T-helper 17 cell (primary cell): ENCODE results near the gene MICAL2. TPM values are rescaled to one million over a fixed set of nuclear protein-coding genes. Genes with fewer than 3 reads are reported as not detected.
A peak's percentile ranks its signal among the peaks of the same experiment; 100 is the strongest.

Source experiments
- ATAC-seq: fragments of 150-1000 bp; cut with Tn5 transposase; 2 replicates; pipeline ENCODE4 v1.10.0; 2021; ENCODE audit warnings: mild to moderate bottlenecking, moderate library complexity
- DNase-seq, 3 donors: peaks; one replicate each; pipeline versions ENCODE4 v3.0.0 to v3.0.0-alpha.2; 2020 to 2021
- H3K9me3 ChIP-seq: one replicate; pipeline ENCODE4 v1.7.0; 2013; ENCODE audit warnings: low read length, mild to moderate bottlenecking; ENCODE audit not compliant: control insufficient read depth, poor library complexity, severe bottlenecking
- H3K27ac Mint-ChIP-seq: one replicate; pipeline ENCODE4 v1.8.0; 2022; ENCODE audit warnings: mild to moderate bottlenecking, moderate library complexity, mixed read lengths
- H3K27me3 Mint-ChIP-seq: one replicate; pipeline ENCODE4 v1.8.0; 2022; ENCODE audit warnings: mixed read lengths
- H3K36me3 Mint-ChIP-seq: one replicate; pipeline ENCODE4 v1.8.0; 2022; ENCODE audit warnings: low read depth, mixed read lengths
- H3K4me1 Mint-ChIP-seq: one replicate; pipeline ENCODE4 v1.8.0; 2022; ENCODE audit warnings: mild to moderate bottlenecking, mixed read lengths
- H3K4me3 Mint-ChIP-seq: one replicate; pipeline ENCODE4 v1.8.0; 2022; ENCODE audit warnings: mild to moderate bottlenecking, moderate library complexity, mixed read lengths
- total RNA-seq, 4 donors: library from RNA in 2 of 4; stranded (reverse) in 2 of 4; gene quantifications; one replicate each; pipeline ENCODE4 v1.2.3 and lab custom pipeline; 2022 to 2026

MICAL2 gene
- total RNA-seq, 2 donors from 2014 or later: 52.0 to 66.9 TPM

DNA sequence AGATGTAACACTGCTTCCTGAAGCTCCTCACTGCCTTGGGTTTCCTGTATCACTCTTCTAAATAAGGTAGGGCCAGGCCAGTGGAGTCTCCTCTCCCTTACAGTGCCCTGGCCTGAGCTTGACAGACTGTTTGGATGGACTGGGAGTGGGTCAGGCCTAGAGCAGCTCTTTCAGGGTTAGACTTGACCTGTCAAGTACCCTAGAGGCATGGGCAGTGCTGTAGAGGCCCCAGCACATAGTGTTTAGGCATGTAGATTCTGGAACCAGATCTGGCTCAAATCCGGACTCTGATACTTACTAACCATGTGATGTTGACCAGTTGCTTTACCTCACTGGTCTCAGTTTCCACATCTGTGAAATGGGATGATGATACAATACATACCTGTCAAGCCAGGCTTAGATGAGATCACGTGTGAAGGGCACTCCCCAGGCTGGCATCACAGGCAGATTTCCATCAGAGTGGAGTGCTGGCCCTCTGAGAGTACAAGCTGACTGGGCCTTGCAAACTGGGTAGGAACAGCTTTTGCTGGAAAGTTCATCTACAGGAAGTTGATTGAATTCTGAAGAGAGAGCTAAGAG lies 1.4 kb upstream of the MICAL2 start:
- ATAC-seq: no peak
- Mint-ChIP-seq H3K4me1 (peaks cover 35% of the 10 kb centered on the region), H3K27ac (peak overlapping the region; percentile 76), H3K27me3 (no peaks in the 10 kb centered on the region), H3K4me3 (peak overlapping the region; percentile 45), H3K36me3 (no peaks in the 10 kb centered on the region)
- no peak for DNase-seq
- no peaks in the 10 kb centered on the region for H3K9me3 ChIP-seq

DNA sequence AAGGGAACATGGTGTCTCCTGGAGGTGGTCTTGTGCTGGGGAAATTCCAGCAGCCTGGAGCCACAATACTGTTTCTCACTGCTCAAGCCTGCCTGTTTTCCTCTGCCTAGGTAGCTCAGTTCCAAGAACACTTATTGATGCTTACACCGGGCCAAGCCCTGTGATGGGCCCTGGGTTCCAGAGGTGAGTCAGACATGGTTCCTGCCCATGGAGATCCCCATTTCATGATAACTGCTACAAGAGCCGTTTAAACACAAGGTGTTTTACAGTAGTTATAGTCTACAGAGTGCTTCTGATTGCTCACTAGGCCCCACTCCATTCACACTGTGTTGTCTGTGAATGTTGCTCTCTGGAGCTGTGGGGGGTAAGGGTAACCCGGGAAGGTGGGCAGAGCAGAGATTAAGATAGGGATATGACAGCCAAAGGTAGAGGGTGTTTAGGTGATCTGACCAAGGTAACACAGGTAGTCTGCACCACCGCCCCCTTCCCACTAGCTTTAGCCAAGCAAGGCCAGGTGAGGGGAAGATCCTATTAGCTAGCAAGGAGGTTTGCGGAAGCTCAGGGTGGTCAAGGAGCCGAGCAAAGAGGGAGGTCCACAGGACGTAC lies 696 bp upstream of the MICAL2 start:
- DNase-seq (no peak), ATAC-seq (no peak)
- Mint-ChIP-seq H3K4me1 (peaks cover 39% of the 10 kb centered on the region), H3K27me3 (no peaks in the 10 kb centered on the region), H3K27ac (peak overlapping the region; percentile 76), H3K36me3 (no peaks in the 10 kb centered on the region), H3K4me3 (peak overlapping the region; percentile 94)
- no peaks in the 10 kb centered on the region for H3K9me3 ChIP-seq

DNA sequence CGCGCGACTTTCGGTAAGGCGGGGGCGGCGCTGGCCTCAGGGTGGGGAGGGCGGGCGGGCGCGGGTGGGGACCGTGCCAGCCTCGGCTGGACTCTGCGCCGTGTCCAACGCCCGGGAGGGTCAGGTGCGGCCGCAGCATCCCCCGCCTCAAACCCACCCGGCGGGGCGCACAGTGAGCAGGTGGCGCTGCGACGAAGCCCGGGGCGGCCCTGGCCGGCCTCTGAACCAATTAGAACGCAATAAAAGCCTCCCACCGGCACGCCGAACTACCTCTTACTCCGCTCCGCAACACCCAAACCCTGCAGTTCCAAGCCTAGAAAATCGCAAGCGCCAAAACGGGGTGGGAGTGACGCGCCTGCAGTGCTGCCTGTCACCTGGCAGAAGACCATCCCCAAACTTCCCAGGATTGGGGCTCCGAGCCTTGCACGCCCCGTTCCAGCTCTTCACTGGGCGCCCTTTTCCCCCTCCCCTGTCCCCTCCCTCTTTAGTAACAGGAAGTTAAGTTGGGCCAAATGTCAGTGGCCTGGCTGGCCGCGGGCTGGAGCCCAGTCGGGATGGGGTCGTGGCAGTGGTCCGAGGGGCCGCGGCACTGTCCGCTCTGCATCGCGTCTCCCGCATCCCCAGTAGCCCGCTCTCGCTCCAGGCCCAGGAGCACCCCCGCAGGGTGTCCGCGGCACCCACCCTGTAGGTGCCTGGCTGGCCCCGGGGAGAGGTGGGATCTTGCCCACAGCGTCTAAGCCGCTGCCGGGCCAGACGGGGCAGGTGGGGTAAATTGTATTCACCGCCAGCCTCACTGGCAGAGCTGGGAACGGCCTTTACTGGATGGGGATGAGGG lies 541 bp downstream of the MICAL2 start:
- H3K9me3 ChIP-seq: no peaks in the 10 kb centered on the region
- no peaks in the 10 kb centered on the region for H3K36me3 Mint-ChIP-seq
- peaks cover 42% of the 10 kb centered on the region for H3K4me1 Mint-ChIP-seq
- H3K27ac Mint-ChIP-seq: no peak overlapping the region
- peak; percentile 18 to 28 (median 27) for DNase-seq
- no peaks in the 10 kb centered on the region for H3K27me3 Mint-ChIP-seq
- peak; percentile 58 for ATAC-seq
- H3K4me3 Mint-ChIP-seq: peak overlapping the region; percentile 89

DNA sequence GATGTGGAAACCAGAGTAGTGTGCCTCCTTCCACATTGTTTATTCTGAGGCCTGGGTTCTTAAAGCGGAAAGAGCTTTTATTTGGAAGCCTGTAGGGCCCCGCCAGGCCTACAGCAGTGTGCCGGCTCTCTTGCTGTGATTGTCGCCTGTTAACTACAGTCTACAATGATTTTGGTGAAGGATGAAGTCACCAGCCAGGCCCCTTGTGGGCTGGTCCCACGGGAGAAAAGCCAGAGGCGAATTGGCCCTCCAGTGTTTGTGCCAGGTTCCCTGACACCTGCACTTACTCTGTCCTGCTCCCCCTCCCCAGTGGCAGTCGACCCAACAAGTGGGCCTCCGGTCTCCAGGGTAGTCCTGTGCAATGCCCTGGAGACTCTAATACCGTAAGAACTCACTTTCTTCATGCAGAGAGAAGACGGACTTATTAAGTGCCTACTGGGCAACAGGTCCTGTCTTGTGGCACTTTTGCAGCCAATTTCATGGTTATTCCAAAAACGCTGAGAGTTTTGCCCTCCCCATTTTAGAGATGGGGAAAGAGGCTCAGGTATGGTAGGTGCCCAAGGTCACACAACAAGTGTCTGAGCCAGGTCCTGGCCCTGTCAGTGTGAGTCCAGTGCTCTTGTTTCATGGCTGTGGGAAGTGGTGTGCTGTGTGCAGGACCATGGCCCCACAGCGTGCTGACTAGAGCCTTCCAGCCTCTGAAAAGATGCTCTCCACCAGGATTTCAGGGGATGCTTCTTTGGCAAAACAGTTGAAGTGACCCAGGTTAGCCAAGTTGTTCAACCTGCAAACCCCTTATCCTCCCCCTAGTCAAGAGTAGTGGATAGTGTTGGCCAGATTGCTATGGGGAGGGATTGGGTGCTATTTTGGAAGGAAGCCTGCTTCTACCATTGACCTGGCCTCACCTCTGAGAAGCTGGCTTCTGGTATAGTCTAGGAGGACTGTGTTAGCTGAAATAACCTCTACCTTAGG lies 1.4 kb downstream of the MICAL2 start:
- no peak for ATAC-seq
- peak overlapping the region; percentile 89 for H3K4me3 Mint-ChIP-seq
- H3K27me3 Mint-ChIP-seq: no peaks in the 10 kb centered on the region
- H3K27ac Mint-ChIP-seq: no peak overlapping the region
- H3K36me3 Mint-ChIP-seq: no peaks in the 10 kb centered on the region
- no peak for DNase-seq
- peaks cover 35% of the 10 kb centered on the region for H3K4me1 Mint-ChIP-seq
- H3K9me3 ChIP-seq: no peaks in the 10 kb centered on the region

DNA sequence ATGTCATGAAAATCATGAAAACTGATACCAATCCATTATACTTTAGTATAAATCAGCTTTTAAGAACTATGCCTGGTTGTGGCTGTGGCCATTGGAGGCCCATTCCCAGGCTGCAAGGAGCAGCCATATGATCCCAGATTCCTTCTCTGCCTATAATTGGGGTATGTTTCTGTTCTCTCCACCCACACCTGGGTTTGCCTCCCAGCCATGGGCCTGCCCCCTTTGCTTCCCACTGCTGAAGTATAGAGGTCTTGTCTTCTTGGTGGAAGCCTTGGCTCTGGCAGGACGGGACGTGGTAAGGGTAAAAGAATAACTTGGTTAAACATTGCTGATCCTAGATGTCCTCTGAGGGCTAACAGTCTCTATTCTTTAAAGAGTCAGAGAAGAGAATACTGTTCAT lies 2.4 kb downstream of the MICAL2 start:
- H3K4me1 Mint-ChIP-seq: peaks cover 38% of the 10 kb centered on the region
- H3K27ac Mint-ChIP-seq: peak overlapping the region; percentile 32
- peak overlapping the region; percentile 9 for H3K4me3 Mint-ChIP-seq
- no peak for ATAC-seq
- H3K27me3 Mint-ChIP-seq: no peaks in the 10 kb centered on the region
- H3K36me3 Mint-ChIP-seq: no peaks in the 10 kb centered on the region
- no peak for DNase-seq
- H3K9me3 ChIP-seq: no peaks in the 10 kb centered on the region

DNA sequence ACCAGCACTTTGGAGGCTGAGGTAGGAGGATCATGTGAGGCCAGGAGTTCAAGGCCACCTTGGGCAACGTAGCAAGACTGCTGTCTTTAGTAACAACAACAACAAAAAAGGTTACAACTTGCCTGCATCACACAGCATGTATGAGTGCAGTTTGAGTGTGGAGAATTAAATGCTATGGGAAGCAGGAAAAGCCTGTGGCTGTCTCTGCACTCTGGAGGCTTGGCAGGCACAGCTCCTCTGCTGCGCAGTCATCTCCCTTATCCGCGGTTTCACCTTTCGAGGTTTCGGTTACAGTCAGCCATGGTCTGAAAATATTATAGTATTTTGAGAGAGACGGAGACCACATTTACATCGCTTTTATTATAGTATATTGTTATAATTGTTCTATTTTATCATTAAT lies 2.9 kb downstream of the MICAL2 start:
- H3K27ac Mint-ChIP-seq: peak overlapping the region; percentile 32
- ATAC-seq: no peak
- H3K4me1 Mint-ChIP-seq: peaks cover 41% of the 10 kb centered on the region
- H3K4me3 Mint-ChIP-seq: no peak overlapping the region
- no peak for DNase-seq
- H3K36me3 Mint-ChIP-seq: no peaks in the 10 kb centered on the region
- no peaks in the 10 kb centered on the region for H3K9me3 ChIP-seq
- no peaks in the 10 kb centered on the region for H3K27me3 Mint-ChIP-seq

DNA sequence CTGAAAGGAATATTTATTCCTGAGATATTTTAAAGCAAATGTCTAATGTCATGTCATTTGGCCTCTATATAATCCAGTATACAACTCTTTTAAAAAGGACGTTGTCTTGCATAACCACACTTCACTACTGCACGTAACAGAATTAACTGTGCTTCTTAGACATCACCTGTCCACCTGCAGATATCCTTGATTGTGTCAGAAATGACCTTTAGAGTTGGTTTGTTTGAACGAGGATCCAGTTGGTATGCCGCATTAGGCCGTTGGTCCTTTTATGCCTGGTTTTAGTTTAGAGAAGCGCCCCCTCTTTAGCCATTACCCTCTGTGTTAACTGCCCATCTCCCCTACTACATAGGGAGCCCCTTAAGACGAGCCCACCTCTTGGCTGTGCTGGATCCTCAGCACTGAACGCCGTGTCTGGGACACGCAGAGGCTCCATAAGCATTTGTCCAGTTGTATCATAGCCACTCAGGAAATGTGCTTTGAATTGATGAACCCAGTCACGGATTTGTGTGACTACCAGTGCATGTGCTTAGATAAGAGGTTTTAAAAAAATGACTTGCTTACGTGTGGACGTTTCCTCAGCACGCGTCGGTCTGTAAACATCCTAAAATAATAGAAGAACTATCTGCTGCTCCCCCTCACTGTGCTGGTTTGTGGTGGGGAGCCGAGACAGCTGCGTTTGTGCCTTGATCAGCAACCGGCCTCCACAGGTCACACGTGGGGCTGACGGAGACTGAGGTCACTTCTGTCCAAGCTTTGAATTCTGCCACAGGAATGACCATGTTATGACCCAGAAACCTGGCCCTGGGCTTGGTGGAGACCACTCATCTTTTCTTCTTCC lies 4.0 kb downstream of the MICAL2 start:
- Mint-ChIP-seq H3K36me3 (peaks cover 3% of the 10 kb centered on the region), H3K4me1 (peaks cover 36% of the 10 kb centered on the region), H3K4me3 (no peak overlapping the region), H3K27ac (no peak overlapping the region), H3K27me3 (no peaks in the 10 kb centered on the region)
- no peak for DNase-seq
- ATAC-seq: no peak
- no peaks in the 10 kb centered on the region for H3K9me3 ChIP-seq

DNA sequence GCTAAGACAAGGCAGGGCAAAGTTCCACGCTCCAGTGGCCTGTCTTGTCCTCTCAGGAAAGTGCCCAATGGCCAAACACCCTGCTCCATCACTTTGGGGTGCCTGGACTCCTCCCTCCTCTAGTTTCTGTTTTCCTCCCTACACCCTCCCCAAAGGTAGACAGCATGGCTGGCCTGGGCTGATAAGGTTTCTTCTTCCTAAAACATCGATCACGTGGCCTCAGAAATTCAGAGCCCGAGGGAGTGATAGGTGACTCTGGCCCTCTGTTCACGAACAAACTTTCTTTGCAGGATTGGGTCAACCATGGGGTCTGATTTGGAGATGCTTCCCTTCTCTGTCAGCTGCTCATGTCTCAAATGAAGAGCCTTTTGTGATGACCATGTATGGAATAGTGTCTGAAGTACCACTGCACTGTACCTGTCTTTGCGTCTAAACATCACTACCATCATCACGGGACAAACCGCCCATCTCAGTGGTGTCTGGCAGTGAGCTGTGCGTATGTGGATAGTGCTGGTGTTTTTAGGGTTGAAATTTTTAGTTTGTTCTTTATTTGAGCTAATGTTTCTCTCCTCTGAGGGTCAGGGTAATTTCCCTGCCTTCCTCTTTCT lies 6.1 kb downstream of the MICAL2 start:
- peaks cover 37% of the 10 kb centered on the region for H3K4me1 Mint-ChIP-seq
- no peaks in the 10 kb centered on the region for H3K27me3 Mint-ChIP-seq
- peak overlapping the region; percentile 62 for H3K27ac Mint-ChIP-seq
- DNase-seq (no peak), ATAC-seq (no peak)
- H3K36me3 Mint-ChIP-seq: peaks cover 5% of the 10 kb centered on the region
- H3K9me3 ChIP-seq: no peaks in the 10 kb centered on the region
- H3K4me3 Mint-ChIP-seq: no peak overlapping the region

DNA sequence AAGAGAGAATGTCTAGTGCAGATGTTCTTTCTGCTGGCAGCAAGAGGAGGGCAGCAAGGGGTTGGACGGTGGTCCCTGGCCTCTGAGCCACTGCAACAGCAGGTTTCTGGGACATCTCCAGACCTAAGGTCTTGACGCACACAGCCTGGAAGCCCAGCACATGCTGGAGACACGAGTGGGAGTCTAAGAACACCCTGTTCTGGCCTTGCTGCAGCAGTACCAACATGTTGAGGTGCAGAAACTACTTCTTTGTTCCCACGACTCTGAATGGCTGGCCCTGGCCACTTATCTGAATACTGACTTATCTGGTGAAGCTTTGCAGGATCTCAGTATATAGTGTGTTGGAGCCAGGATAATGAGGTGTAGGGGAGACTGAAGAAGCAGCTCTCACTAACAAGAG lies 6.8 kb downstream of the MICAL2 start:
- Mint-ChIP-seq H3K27me3 (no peaks in the 10 kb centered on the region), H3K4me1 (peaks cover 32% of the 10 kb centered on the region), H3K36me3 (peaks cover 5% of the 10 kb centered on the region), H3K27ac (no peak overlapping the region), H3K4me3 (no peak overlapping the region)
- H3K9me3 ChIP-seq: no peaks in the 10 kb centered on the region
- no peak for DNase-seq
- ATAC-seq: no peak

DNA sequence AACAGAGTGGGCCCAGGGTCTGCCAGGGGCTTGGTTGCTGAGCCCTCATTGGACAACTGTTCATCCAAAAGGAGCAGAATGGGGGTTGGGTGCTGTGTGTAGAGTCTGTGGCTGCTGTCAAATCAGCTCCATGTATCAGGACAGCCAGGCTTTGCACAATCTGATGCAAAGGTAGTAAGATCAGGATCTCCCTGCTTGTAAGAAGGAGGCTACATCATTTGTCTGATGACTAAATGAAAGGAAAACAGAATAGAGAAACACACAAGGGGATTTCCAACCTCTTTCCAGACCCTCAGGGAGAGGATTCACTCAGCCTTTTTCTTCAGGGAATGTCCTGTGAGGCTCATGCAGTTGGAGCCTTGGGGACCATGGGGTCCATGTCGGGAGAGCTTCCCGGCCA lies 7.2 kb downstream of the MICAL2 start:
- ATAC-seq: no peak
- H3K36me3 Mint-ChIP-seq: peaks cover 5% of the 10 kb centered on the region
- no peak for DNase-seq
- no peaks in the 10 kb centered on the region for H3K27me3 Mint-ChIP-seq
- H3K4me3 Mint-ChIP-seq: no peak overlapping the region
- H3K9me3 ChIP-seq: no peaks in the 10 kb centered on the region
- peaks cover 32% of the 10 kb centered on the region for H3K4me1 Mint-ChIP-seq
- no peak overlapping the region for H3K27ac Mint-ChIP-seq

DNA sequence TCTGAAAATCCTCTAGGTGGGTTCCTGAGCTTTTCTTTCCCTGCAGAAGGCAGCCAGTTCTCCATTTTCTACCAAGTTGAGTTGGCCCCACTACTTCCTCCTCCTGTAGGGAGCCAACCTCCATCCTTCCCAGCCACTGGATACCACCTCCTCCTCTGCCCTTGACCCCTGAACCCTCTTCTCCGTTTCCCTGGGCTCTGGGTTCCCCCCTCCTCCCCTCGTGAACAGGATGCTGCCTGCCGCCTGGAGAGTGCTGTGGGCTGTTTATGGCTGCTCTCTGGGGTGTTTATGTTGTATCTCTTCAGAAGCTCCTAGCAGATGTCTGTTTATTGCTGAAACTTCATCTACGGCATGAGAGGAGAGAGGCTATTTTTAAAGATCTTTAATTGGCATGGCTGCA lies 8.6 kb downstream of the MICAL2 start:
- DNase-seq (no peak), ATAC-seq (no peak)
- peaks cover 5% of the 10 kb centered on the region for H3K36me3 Mint-ChIP-seq
- no peaks in the 10 kb centered on the region for H3K9me3 ChIP-seq
- H3K27me3 Mint-ChIP-seq: no peaks in the 10 kb centered on the region
- peaks cover 27% of the 10 kb centered on the region for H3K4me1 Mint-ChIP-seq
- H3K27ac Mint-ChIP-seq: no peak overlapping the region
- no peak overlapping the region for H3K4me3 Mint-ChIP-seq

DNA sequence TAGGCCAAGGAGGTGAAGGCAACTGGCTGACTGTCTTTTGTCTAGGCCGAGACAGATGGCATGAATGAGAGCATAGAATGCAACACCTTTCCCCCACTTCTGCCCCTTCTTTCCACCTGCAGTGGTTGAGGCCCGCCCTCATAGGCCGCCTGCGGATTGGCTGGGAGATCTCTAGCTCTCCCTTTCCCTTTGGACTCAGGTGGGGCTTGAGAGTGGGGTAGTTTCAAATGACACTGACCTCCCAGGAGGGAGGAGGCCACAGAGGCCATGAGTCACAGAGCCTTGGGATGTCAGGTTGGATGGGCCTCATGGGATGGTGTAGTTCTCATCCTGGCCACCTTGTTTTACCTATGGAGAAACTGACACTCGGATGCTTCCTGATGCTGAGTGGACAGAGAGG lies 9.1 kb downstream of the MICAL2 start:
- no peak for ATAC-seq
- Mint-ChIP-seq H3K27ac (no peak overlapping the region), H3K27me3 (no peaks in the 10 kb centered on the region), H3K4me1 (peaks cover 28% of the 10 kb centered on the region), H3K36me3 (peaks cover 5% of the 10 kb centered on the region), H3K4me3 (no peak overlapping the region)
- no peak for DNase-seq
- no peaks in the 10 kb centered on the region for H3K9me3 ChIP-seq
